Ovary (tissue), 9 donors: Measurements from ENCODE around the gene TLE7. TPM values are rescaled to one million over a fixed set of nuclear protein-coding genes. Genes with fewer than 3 reads are reported as not detected.

Source experiments
- DNase-seq, 5 donors: peaks; one replicate each; pipeline ENCODE4 v3.0.0-alpha.2; 2019 to 2020
- H3K27ac ChIP-seq, 2 donors: fragments of 200-600 bp; one replicate each; pipeline versions ENCODE4 v1.5.1 to v1.8.0; 2019 to 2022
- H3K27me3 ChIP-seq: fragments of 200-600 bp; one replicate; pipeline ENCODE4 v1.8.0; 2022
- H3K36me3 ChIP-seq: fragments of 200-600 bp; sonication (generic); one replicate; pipeline ENCODE4 v1.5.1; 2019
- H3K4me1 ChIP-seq: one replicate; pipeline ENCODE4 v1.8.1; 2013; ENCODE audit warnings: mild to moderate bottlenecking, moderate library complexity; ENCODE audit not compliant: insufficient read depth
- H3K4me3 ChIP-seq: fragments of 200-600 bp; sonication (generic); one replicate; pipeline ENCODE4 v1.5.1; 2017
- H3K9me3 ChIP-seq, 2 donors: fragments of 200-600 bp in 1 of 2; sonication (generic) in 1 of 2; one replicate each; pipeline versions ENCODE4 v1.5.1 to v1.8.1; 2013 to 2019; ENCODE audit warnings: mild to moderate bottlenecking in 1 of 2, moderate library complexity in 1 of 2
- CTCF ChIP-seq, 3 donors: fragments of 450-650 bp in 2 of 3; fragments of 200-600 bp in 1 of 3; IDR thresholded peaks; one replicate each; pipeline versions ENCODE4 v1.5.1 to v1.8.0; 2016 to 2022; ENCODE audit warnings: antibody characterized with exemption in 3 of 3, mild to moderate bottlenecking in 1 of 3
- EP300 ChIP-seq: sonication (generic); formaldehyde crosslinking; IDR thresholded peaks from one replicate; pipeline ENCODE4 v1.6.1; 2017; ENCODE audit warnings: antibody characterized with exemption
- POLR2A ChIP-seq: fragments of 450-650 bp; IDR thresholded peaks from one replicate; pipeline ENCODE4 v1.6.1; 2017; ENCODE audit warnings: antibody characterized with exemption, mild to moderate bottlenecking, moderate library complexity
- WGBS, 3 donors: extraction: QIAGEN DNeasy Blood & Tissue Kit in 1 of 3; methylation state at CpG; one replicate each; pipeline versions ENCODE4 v1.1.5 to v1.1.7; 2013 to 2017; 5-methylcytosine and 5-hydroxymethylcytosine counted together
- intact Hi-C, 4 donors: fragments of 100-400 bp; cut with DNase I; formaldehyde crosslinking; loops; one replicate each; pipeline versions ENCODE4 v1.11.0 to v1.15.1; 2022 to 2023
- polyA plus RNA-seq, 2 donors: library from polyadenylated mRNA; stranded (reverse); fragments of 200-250 nt in 1 of 2; fragments of 350-450 nt in 1 of 2; fragmentation: Illumina TruSeq in 1 of 2; extraction: RNeasy Lipid Tissue Mini Kit (QIAGEN cat#74804) in 1 of 2; gene quantifications; one replicate each; pipeline ENCODE4 v1.2.3, GENCODE V29; 2013 to 2014
- total RNA-seq, 7 donors: library from RNA; depleted of rRNA in 2 of 7; stranded (reverse); fragments of >200 nt in 2 of 7; fragmentation: NEBNext Ultra II Directional in 3 of 7; extraction: Animal tissue kit (Norgen Biotek cat#: 25700) in 3 of 7; gene quantifications; one replicate each; pipeline versions ENCODE4 v1.1.0 to v1.2.4, GENCODE V29; 2016 to 2023
- donor health status: DM: no; HTN: no; CAD: no; lungs with moderate emphysema.
- donor health status: DM: no; HTN: no; CAD: no.
- donor health status: Bipolar disorder and iron deficiency.
- donor health status: DM: yes; HTN: yes; CAD: no.
- donor health status: DM: no; HTN: no; CAD: no.
- donor health status: DM: yes; HTN: yes; CAD: no.

TLE7 gene
- total and polyA plus RNA-seq, 9 donors, result 0.10 TPM; not detected in 8

DNA sequence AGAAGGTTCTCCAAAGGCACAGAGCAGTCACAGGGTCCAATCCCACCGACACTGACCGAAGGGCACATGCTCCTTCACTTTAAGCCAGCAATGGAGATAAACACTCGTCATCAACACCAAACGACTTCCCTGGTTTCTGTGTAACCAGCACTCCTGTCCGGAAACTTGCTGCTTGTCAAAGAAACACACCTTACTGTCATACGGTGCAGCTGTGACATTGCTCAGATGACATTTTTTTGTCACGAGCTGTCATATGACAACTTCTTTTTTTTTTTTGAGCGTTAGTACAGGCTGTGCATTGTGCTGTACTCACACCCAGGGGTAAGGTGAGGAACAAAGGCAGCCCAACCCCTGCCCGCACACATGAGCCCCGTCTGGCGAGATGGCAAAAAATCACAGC lies 39.2 kb downstream of the TLE7 start:
- Histone ChIP-seq H3K4me3 (no peak overlapping the region), H3K9me3 (no peaks in the 10 kb centered on the region), H3K27me3 (no peaks in the 10 kb centered on the region), H3K4me1 (no peaks in the 10 kb centered on the region), H3K36me3 (no peaks in the 10 kb centered on the region), H3K27ac (no peak overlapping the region)
- intact Hi-C loops, result no loop called here
- DNase-seq, result no peak
- 79 to 82% (median 80%) methylated on average over 11 of the region's 11 CpGs for WGBS, 3 donors
- TF ChIP-seq EP300 (no peak), POLR2A (no peak), CTCF (IDR thresholded peaks at IDR 0.05) (no peak)

GRCh38 chr16:71402007-71402406 lies 39.8 kb downstream of the TLE7 start:
- TF ChIP-seq POLR2A (no peak), CTCF (IDR thresholded peaks at IDR 0.05) (no peak), EP300 (no peak)
- Histone ChIP-seq H3K4me3 (no peak overlapping the region), H3K4me1 (no peaks in the 10 kb centered on the region), H3K27me3 (no peaks in the 10 kb centered on the region), H3K36me3 (no peaks in the 10 kb centered on the region), H3K27ac (no peak overlapping the region), H3K9me3 (no peaks in the 10 kb centered on the region)
- intact Hi-C loops, result no loop called here
- DNase-seq, result no peak
- WGBS, 3 donors, result 67 to 76% (median 68%) methylated on average over 6 of the region's 6 CpGs

DNA sequence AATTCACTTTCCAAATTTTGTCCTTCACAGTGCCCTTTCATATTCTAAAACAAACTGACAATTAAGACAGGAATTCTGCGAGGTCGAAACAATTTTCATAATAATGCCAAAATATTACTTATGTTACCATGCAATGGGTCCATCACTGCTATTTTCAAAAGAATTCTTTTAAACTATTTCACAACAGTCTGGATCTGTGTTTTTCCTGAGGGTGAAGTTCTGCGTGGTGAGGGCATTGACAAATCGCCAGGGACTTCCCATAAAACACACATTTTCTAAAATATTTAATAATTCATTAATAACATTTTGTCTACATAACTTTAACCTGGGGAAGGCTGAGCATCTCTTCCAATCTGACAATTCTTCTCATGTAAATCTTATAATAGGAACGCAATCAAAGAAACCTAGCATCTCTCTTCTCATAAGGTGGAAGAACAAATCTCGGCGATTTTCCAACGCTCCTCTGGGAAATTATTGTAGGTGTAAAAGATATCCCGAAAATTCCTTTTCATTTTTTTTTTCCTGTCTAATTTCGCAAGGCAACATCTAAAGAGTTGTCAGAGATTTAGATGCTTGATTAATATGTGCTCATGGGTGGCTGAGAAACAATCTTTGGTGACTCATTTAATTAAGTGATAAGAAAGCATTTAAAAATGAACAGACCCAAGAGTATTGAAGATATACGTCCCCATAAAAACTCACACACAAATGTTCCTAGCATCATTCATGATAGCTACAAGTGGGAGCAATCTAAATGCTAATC lies 41.9 kb downstream of the TLE7 start:
- WGBS, 3 donors, result 80 to 83% (median 81%) methylated on average over 11 of the region's 11 CpGs
- Histone ChIP-seq H3K9me3 (no peaks in the 10 kb centered on the region), H3K4me3 (no peak overlapping the region), H3K27me3 (no peaks in the 10 kb centered on the region), H3K27ac (no peak overlapping the region), H3K4me1 (no peaks in the 10 kb centered on the region), H3K36me3 (no peaks in the 10 kb centered on the region)
- DNase-seq, result no peak
- intact Hi-C loops, result no loop called here
- TF ChIP-seq CTCF (IDR thresholded peaks at IDR 0.05) (no peak), EP300 (no peak), POLR2A (no peak)

DNA sequence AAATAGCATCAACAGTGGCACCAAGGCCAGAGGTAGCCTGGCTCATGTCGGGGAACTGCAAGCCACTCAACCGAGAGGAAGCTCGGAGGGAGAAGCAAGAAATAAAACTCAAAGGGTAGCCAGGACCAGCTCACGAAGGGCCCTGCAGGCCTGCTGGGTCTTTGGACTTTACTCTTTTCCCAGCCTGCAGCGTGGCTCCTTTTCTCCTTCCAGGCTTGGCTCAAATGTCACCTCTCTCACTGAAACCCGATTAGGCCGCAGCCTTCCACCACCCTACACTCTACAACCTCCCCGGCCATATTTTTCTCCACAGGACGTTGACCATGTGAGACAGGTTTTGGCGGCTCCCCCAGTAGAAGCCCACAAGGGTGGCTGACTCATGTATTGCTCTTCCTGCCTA lies 45.3 kb downstream of the TLE7 start:
- Histone ChIP-seq H3K4me3 (no peak overlapping the region), H3K27me3 (no peaks in the 10 kb centered on the region), H3K9me3 (no peaks in the 10 kb centered on the region), H3K27ac (no peak overlapping the region), H3K4me1 (no peaks in the 10 kb centered on the region), H3K36me3 (no peaks in the 10 kb centered on the region)
- intact Hi-C loops, result no loop called here
- 66 to 69% (median 69%) methylated on average over 10 of the region's 10 CpGs for WGBS, 3 donors
- no peak for DNase-seq
- TF ChIP-seq CTCF (IDR thresholded peaks at IDR 0.05), result no peak
- TF ChIP-seq POLR2A, result no peak
- no peak for TF ChIP-seq EP300
